H9 (cell line): ENCODE measurements around the gene RASGRP4. TPM values are rescaled to one million over a fixed set of nuclear protein-coding genes. Genes with fewer than 3 reads are reported as not detected.

Experiments used
- DNase-seq: peaks from one replicate; pipeline ENCODE4 v3.0.0-alpha.2; 2017
- H2AFZ ChIP-seq: one replicate; pipeline ENCODE4 v1.6.1; 2013; ENCODE audit warnings: mild to moderate bottlenecking, low read length, control low read depth, moderate library complexity
- H2AK5ac ChIP-seq: 2 replicates; pipeline ENCODE4 v1.6.1; 2013; ENCODE audit warnings: low read length, control low read depth, mixed read lengths; ENCODE audit not compliant: insufficient read length
- H2BK120ac ChIP-seq: one replicate; pipeline ENCODE4 v1.6.1; 2013; ENCODE audit warnings: low read depth, mild to moderate bottlenecking, low read length, control low read depth, inconsistent platforms; ENCODE audit not compliant: poor library complexity, severe bottlenecking
- H2BK12ac ChIP-seq: 2 replicates; pipeline ENCODE4 v1.6.1; 2013; ENCODE audit warnings: low read length, control low read depth, mixed read lengths, low read depth; ENCODE audit not compliant: insufficient read length
- H2BK15ac ChIP-seq: 2 replicates; pipeline ENCODE4 v1.6.1; 2013; ENCODE audit warnings: low read depth, low read length, control low read depth
- H2BK20ac ChIP-seq: one replicate; pipeline ENCODE4 v1.6.1; 2013; ENCODE audit warnings: low read depth, mild to moderate bottlenecking, low read length, control low read depth, inconsistent platforms; ENCODE audit not compliant: poor library complexity, severe bottlenecking
- H2BK5ac ChIP-seq: 2 replicates; pipeline ENCODE4 v1.6.1; 2013; ENCODE audit warnings: low read length, control low read depth, mixed read lengths; ENCODE audit not compliant: insufficient read length
- H3K14ac ChIP-seq: 2 replicates; pipeline ENCODE4 v1.6.1; 2013; ENCODE audit warnings: low read length, control low read depth; ENCODE audit not compliant: insufficient read depth
- H3K18ac ChIP-seq: 2 replicates; pipeline ENCODE4 v1.6.1; 2013; ENCODE audit warnings: low read depth, mild to moderate bottlenecking, mixed read lengths, low read length, control low read depth; ENCODE audit not compliant: insufficient read length
- H3K23ac ChIP-seq: 2 replicates; pipeline ENCODE4 v1.6.1; 2013; ENCODE audit warnings: low read length, control low read depth, mixed read lengths, low read depth; ENCODE audit not compliant: insufficient read length
- H3K23me2 ChIP-seq: 2 replicates; pipeline ENCODE4 v1.6.1; 2013; ENCODE audit warnings: low read depth, mild to moderate bottlenecking, mixed read lengths, low read length, control low read depth; ENCODE audit not compliant: insufficient read length, poor library complexity, severe bottlenecking
- H3K27ac ChIP-seq: 2 replicates; pipeline ENCODE4 v1.5.1; 2013; ENCODE audit warnings: low read length, control low read depth, mixed read lengths, low read depth; ENCODE audit not compliant: insufficient read length
- H3K27me3 ChIP-seq: 2 replicates; pipeline ENCODE4 v1.6.1; 2013; ENCODE audit warnings: low read length, control low read depth, inconsistent platforms; ENCODE audit not compliant: insufficient read depth
- H3K4ac ChIP-seq: 2 replicates; pipeline ENCODE4 v1.6.1; 2013; ENCODE audit warnings: low read depth, mild to moderate bottlenecking, control low read depth, inconsistent platforms, low read length, moderate library complexity
- H3K4me1 ChIP-seq: 2 replicates; pipeline ENCODE4 v1.6.1; 2013; ENCODE audit warnings: low read length, control low read depth, inconsistent platforms; ENCODE audit not compliant: insufficient read depth
- H3K4me2 ChIP-seq: 2 replicates; pipeline ENCODE4 v1.6.1; 2013; ENCODE audit warnings: low read length, control low read depth, mixed read lengths; ENCODE audit not compliant: insufficient read length, insufficient read depth
- H3K56ac ChIP-seq: 2 replicates; pipeline ENCODE4 v1.6.1; 2013; ENCODE audit warnings: low read depth, mild to moderate bottlenecking, mixed read lengths, low read length, control low read depth; ENCODE audit not compliant: insufficient read length
- H3K79me1 ChIP-seq: 2 replicates; pipeline ENCODE4 v1.6.1; 2013; ENCODE audit warnings: low read depth, mild to moderate bottlenecking, moderate library complexity, low read length, control low read depth, inconsistent platforms; ENCODE audit not compliant: insufficient read depth, poor library complexity, severe bottlenecking
- H3K79me2 ChIP-seq: 2 replicates; pipeline ENCODE4 v1.6.1; 2013; ENCODE audit warnings: low read length, control low read depth, inconsistent platforms; ENCODE audit not compliant: insufficient read depth
- H3K9ac ChIP-seq: 2 replicates; pipeline ENCODE4 v1.6.1; 2013; ENCODE audit warnings: low read length, control low read depth, mixed read lengths; ENCODE audit not compliant: insufficient read length; ENCODE audit errors: extremely low read depth
- H3K9me3 ChIP-seq: one replicate; pipeline ENCODE4 v1.6.1; 2013; ENCODE audit warnings: low read depth, low read length, inconsistent platforms; ENCODE audit not compliant: control insufficient read depth
- H3T11ph ChIP-seq: one replicate; pipeline ENCODE4 v1.6.1; 2013; ENCODE audit warnings: mild to moderate bottlenecking, low read length, control low read depth, inconsistent platforms
- H4K20me1 ChIP-seq: one replicate; pipeline ENCODE4 v1.6.1; 2013; ENCODE audit not compliant: control insufficient read depth, insufficient read length, insufficient read depth
- H4K5ac ChIP-seq: 2 replicates; pipeline ENCODE4 v1.6.1; 2013; ENCODE audit warnings: low read depth, mild to moderate bottlenecking, mixed read lengths, low read length, control low read depth; ENCODE audit not compliant: insufficient read length
- H4K8ac ChIP-seq: replicated peaks from 2 replicates; pipeline ENCODE4 v1.6.1; 2013; ENCODE audit warnings: low read length, control low read depth, mixed read lengths, low read depth; ENCODE audit not compliant: insufficient read length
- H4K91ac ChIP-seq: 2 replicates; pipeline ENCODE4 v1.6.1; 2013; ENCODE audit warnings: low read depth, mild to moderate bottlenecking, moderate library complexity, mixed read lengths, low read length, control low read depth; ENCODE audit not compliant: insufficient read length
- H3K27ac Mint-ChIP-seq, 3 experiments: 2 replicates in 2 of 3; 3 replicates in 1 of 3; pipeline ENCODE4 v1.8.0; 2020 to 2021; ENCODE audit warnings: mixed read lengths in 3 of 3, mild to moderate bottlenecking in 1 of 3, moderate library complexity in 1 of 3
- H3K27me3 Mint-ChIP-seq: 2 replicates; pipeline ENCODE4 v1.8.0; 2021; ENCODE audit warnings: low read depth, mild to moderate bottlenecking, moderate library complexity, mixed read lengths
- H3K36me3 Mint-ChIP-seq, 3 experiments: 2 replicates in 2 of 3; 3 replicates in 1 of 3; pipeline ENCODE4 v1.8.0; 2020 to 2021; ENCODE audit warnings: low read depth in 3 of 3, mixed read lengths in 3 of 3; ENCODE audit not compliant: insufficient read depth in 1 of 3
- H3K4me1 Mint-ChIP-seq, 2 experiments: 2 replicates each; pipeline ENCODE4 v1.8.0; 2020; ENCODE audit warnings: mixed read lengths in 2 of 2
- H3K4me3 Mint-ChIP-seq, 2 experiments: 2 replicates in 1 of 2; 3 replicates in 1 of 2; pipeline ENCODE4 v1.8.0; 2020 to 2021; ENCODE audit warnings: mild to moderate bottlenecking in 2 of 2, mixed read lengths in 2 of 2, moderate library complexity in 1 of 2
- H3K9me3 Mint-ChIP-seq, 2 experiments: 2 replicates in 1 of 2; 3 replicates in 1 of 2; pipeline ENCODE4 v1.8.0; 2020; ENCODE audit warnings: mild to moderate bottlenecking in 2 of 2, mixed read lengths in 2 of 2, moderate library complexity in 1 of 2
- WGBS: extraction: QIAGEN DNeasy Blood & Tissue Kit; methylation state at CpG from one replicate; pipeline ENCODE4 v1.1.7; 2013; ENCODE audit warnings: missing lambda C conversion rate, low lambda C conversion rate, mixed read lengths; ENCODE audit not compliant: insufficient read length; ENCODE audit errors: extremely low coverage; 5-methylcytosine and 5-hydroxymethylcytosine counted together
- total RNA-seq: library from RNA; stranded (reverse); gene quantifications from 2 replicates; pipeline ENCODE4 v1.2.1, GENCODE V29; 2021
- TF ChIP-seq, protein P1 (sequence below): fragments of 200-600 bp; sonication (generic); conservative IDR thresholded peaks from 3 replicates; pipeline ENCODE4 v1.8.0; 2021; ENCODE audit warnings: antibody characterized with exemption, mild to moderate bottlenecking

Gene RASGRP4
- total RNA-seq, 1 experiment from 2014 or later = 0.28 TPM

DNA sequence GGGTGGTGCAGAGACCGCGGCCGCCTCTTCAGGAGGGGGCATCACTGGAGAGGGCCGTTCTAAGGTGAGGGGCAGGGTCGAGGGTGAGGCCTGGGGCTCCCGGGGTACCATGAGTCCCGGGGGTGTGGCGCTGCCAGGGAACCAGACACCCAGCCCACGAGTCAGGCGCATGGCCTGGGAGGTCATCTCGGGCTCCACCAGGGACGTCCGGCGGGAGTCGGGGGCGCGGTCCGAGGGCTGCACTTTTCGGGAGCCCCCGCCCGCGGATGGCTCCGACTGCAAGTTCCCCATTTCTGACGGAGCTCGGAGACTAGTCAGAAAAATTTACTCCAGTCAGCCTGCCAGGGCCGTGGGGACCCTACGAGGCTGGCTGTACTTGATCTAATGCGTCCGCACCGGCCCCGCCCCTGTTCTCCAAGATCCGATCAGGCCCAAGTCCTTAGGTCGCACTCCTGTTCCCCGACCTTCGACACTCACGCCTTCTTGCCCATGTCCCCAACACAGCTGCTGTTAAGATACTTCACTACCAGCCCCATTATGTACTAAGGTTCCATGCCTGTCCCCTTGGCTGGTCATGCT, 39.0 kb downstream of the RASGRP4 start:
- Mint-ChIP-seq H3K9me3 (no peaks in the 10 kb centered on the region), H3K27me3 (peaks cover 7% of the 10 kb centered on the region; the same call in 1 of the 2 replicates), H3K4me3 (peak overlapping the region; percentile 83 to 95), H3K27ac (peak overlapping the region; percentile 73 to 96 (median 88); a peak in 5 of 7 replicates), H3K36me3 (peaks cover 11 to 38% (median 26%) of the 10 kb centered on the region in 3 experiments), H3K4me1 (peaks cover 31 to 43% of the 10 kb centered on the region in 2 experiments)
- H3K14ac ChIP-seq = no peak overlapping the region
- H3K27ac ChIP-seq = no peak overlapping the region
- H4K20me1 ChIP-seq = no peaks in the 10 kb centered on the region
- H4K91ac ChIP-seq = no peak overlapping the region
- no peak overlapping the region for H3K9ac ChIP-seq
- no peak overlapping the region for H2BK20ac ChIP-seq
- no peak overlapping the region for H2BK12ac ChIP-seq
- H3K4ac ChIP-seq = no peak overlapping the region
- H3K56ac ChIP-seq = no peak overlapping the region
- H4K8ac ChIP-seq = no peak overlapping the region
- H4K5ac ChIP-seq = no peak overlapping the region
- H3K9me3 ChIP-seq = no peaks in the 10 kb centered on the region
- H3K23ac ChIP-seq = no peak overlapping the region
- no peak overlapping the region for H2BK15ac ChIP-seq
- no peaks in the 10 kb centered on the region; the same call in 1 of the 2 replicates for H3K79me2 ChIP-seq
- peak overlapping the region; percentile 88 for H3K4me2 ChIP-seq
- no peak overlapping the region for H2BK5ac ChIP-seq
- H3K4me1 ChIP-seq = no peaks in the 10 kb centered on the region; the same call in 1 of the 2 replicates
- H2AK5ac ChIP-seq = no peak overlapping the region
- no peak overlapping the region for H2AFZ ChIP-seq
- H3T11ph ChIP-seq = no peak overlapping the region
- TF ChIP-seq, protein P1, sequence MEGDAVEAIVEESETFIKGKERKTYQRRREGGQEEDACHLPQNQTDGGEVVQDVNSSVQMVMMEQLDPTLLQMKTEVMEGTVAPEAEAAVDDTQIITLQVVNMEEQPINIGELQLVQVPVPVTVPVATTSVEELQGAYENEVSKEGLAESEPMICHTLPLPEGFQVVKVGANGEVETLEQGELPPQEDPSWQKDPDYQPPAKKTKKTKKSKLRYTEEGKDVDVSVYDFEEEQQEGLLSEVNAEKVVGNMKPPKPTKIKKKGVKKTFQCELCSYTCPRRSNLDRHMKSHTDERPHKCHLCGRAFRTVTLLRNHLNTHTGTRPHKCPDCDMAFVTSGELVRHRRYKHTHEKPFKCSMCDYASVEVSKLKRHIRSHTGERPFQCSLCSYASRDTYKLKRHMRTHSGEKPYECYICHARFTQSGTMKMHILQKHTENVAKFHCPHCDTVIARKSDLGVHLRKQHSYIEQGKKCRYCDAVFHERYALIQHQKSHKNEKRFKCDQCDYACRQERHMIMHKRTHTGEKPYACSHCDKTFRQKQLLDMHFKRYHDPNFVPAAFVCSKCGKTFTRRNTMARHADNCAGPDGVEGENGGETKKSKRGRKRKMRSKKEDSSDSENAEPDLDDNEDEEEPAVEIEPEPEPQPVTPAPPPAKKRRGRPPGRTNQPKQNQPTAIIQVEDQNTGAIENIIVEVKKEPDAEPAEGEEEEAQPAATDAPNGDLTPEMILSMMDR = no peak
- peaks cover 35% of the 10 kb centered on the region for H3K23me2 ChIP-seq
- DNase-seq = no peak
- no peak overlapping the region for H3K18ac ChIP-seq
- no peak overlapping the region for H2BK120ac ChIP-seq
- no CpG with 5 or more reads among the region's 36 CpGs for WGBS
- H3K79me1 ChIP-seq = no peaks in the 10 kb centered on the region
- H3K27me3 ChIP-seq = no peaks in the 10 kb centered on the region
